ENCODE results near the gene HOMEZ. TPM values are rescaled to one million over a fixed set of nuclear protein-coding genes. Genes with fewer than 3 reads are reported as not detected.
A peak's percentile ranks its signal among the peaks of the same experiment; 100 is the strongest.

The HOMEZ gene
- total RNA-seq, 1 experiment from 2014 or later: 7.6 TPM

DNA sequence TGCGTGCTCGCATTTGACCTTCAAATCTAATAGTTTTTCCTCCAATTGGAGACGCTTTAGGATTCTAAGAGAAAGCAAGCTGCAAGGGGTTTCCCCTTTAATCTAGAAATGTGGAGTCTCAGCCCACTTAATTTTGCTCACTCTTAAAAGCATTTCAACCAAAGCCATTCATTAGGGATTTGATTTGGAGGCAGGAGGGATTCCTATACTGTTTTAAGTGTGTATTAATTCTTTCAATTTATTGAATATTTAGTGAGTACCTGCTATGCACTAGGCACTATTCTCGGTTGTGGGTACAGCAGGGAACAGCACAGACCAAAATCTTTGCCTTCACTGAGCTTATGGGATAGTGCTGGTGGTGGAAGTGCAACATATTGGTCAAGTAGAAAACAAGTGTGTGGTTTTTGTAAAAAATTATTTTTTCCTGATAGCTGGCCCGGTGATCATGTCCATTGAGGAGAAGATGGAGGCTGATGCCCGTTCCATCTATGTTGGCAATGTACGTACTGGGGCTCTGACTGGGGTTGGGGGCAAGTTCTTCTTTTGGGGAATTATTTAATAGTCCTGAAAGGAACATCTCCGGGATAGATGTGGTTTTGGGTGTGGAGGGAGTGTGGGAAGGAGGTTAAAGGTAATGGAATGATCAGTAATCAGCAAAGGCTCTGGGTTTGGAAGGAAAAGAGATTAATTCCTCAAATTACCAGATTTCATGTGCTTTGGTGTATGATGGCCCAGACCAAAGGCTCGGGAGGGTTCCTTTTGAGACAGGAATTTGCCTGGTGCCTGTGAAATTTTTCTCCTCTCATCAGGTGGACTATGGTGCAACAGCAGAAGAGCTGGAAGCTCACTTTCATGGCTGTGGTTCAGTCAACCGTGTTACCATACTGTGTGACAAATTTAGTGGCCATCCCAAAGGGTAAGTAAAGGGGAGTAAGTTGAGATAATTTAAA is 36.9 kb upstream of the HOMEZ start:
- H3K36me3 ChIP-seq (ENCODE audit: control insufficient read depth, insufficient read depth, low read length): peaks cover 2% of the 10 kb centered on the region
- H3K4me3 ChIP-seq (ENCODE audit: low read depth, low read length): peak overlapping the region; percentile 94
- H3K27me3 ChIP-seq (replicated peaks; ENCODE audit: control insufficient read depth, insufficient read depth, low read length): no peaks in the 10 kb centered on the region
- Mint-ChIP-seq H3K9me3 (ENCODE audit: unreplicated experiment) (no peaks in the 10 kb centered on the region), H3K4me1 (ENCODE audit: low read depth, unreplicated experiment) (peaks cover 17% of the 10 kb centered on the region), H3K27ac (ENCODE audit: unreplicated experiment) (peak overlapping the region; percentile 96), H3K36me3 (ENCODE audit: insufficient read depth, unreplicated experiment) (peaks cover 75% of the 10 kb centered on the region), H3K4me3 (ENCODE audit: unreplicated experiment) (peak overlapping the region; percentile 96), H3K27me3 (ENCODE audit: insufficient read depth, unreplicated experiment) (no peaks in the 10 kb centered on the region)
- intact Hi-C loops (cut with micrococcal nuclease; ENCODE audit: unreplicated experiment): loop anchor here (5.0 kb wide), 2 partner anchors 144 to 716 kb away; partner anchors contain the start of gene NGDN
- BruUV-seq (replicated peaks): TSS peak; percentile 24
- TF ChIP-seq, protein P1, sequence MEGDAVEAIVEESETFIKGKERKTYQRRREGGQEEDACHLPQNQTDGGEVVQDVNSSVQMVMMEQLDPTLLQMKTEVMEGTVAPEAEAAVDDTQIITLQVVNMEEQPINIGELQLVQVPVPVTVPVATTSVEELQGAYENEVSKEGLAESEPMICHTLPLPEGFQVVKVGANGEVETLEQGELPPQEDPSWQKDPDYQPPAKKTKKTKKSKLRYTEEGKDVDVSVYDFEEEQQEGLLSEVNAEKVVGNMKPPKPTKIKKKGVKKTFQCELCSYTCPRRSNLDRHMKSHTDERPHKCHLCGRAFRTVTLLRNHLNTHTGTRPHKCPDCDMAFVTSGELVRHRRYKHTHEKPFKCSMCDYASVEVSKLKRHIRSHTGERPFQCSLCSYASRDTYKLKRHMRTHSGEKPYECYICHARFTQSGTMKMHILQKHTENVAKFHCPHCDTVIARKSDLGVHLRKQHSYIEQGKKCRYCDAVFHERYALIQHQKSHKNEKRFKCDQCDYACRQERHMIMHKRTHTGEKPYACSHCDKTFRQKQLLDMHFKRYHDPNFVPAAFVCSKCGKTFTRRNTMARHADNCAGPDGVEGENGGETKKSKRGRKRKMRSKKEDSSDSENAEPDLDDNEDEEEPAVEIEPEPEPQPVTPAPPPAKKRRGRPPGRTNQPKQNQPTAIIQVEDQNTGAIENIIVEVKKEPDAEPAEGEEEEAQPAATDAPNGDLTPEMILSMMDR (IDR thresholded peaks at IDR 0.05; ENCODE audit: insufficient read depth in 1 of 2, low read depth in 1 of 2, low read length in 1 of 2, severe bottlenecking in 1 of 2, unreplicated experiment in 1 of 2): no peak
- POLR2A ChIA-PET: interaction anchor here (1.0 to 3.1 kb wide), 5 partner anchors 16 to 228 kb away, joined by 3 to 51 read pairs (median 5); partner anchors contain the start of genes ACIN1, BCL2L2, C14orf119 and NGDN
- no peak for DNase-seq
- CTCF ChIA-PET: interaction anchor here (1.0 to 2.7 kb wide), 3 partner anchors 17 to 202 kb away, joined by 4 to 15 read pairs (median 6); partner anchors contain the start of gene BCL2L2
- no peaks in the 10 kb centered on the region for H3K9me3 ChIP-seq
- H3K4me1 ChIP-seq: peaks cover 10% of the 10 kb centered on the region

DNA sequence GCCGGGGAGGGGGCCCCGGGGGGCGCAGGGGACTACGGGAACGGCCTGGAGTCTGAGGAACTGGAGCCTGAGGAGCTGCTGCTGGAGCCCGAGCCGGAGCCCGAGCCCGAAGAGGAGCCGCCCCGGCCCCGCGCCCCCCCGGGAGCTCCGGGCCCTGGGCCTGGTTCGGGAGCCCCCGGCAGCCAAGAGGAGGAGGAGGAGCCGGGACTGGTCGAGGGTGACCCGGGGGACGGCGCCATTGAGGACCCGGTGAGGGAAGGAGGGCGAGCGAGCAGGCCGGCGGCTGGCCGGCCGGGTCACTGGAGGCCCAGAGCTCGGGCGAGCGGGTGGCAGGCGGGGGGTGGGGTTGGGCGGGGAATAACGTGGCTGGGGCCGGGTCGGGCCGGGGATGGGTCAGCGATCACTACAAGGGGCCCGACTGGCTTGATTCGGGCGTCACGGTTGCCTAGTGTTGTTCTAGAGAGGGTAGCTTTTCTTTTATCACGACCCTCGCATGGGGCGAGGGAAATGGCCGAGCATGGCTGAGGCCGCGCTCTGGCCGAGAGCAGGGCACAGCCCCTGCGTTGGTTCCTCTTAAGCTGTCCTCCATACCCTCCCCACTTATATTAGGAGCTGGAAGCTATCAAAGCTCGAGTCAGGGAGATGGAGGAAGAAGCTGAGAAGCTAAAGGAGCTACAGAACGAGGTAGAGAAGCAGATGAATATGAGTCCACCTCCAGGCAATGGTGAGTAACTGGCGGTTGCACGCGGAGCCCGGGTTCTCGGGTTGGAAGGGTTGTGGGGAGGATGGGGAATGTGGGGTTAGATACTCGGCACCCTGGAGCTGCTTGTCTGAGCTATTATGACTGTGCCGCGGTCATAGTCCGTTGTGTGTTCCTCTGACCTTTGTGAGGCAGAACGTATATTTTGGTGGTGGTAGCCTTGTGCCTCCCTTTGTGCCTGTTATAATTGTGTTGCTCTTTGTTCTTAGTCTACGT is 35.9 kb upstream of the HOMEZ start:
- Mint-ChIP-seq H3K4me1 (ENCODE audit: low read depth, unreplicated experiment) (peaks cover 17% of the 10 kb centered on the region), H3K27me3 (ENCODE audit: insufficient read depth, unreplicated experiment) (no peaks in the 10 kb centered on the region), H3K36me3 (ENCODE audit: insufficient read depth, unreplicated experiment) (peaks cover 75% of the 10 kb centered on the region), H3K9me3 (ENCODE audit: unreplicated experiment) (no peaks in the 10 kb centered on the region), H3K27ac (ENCODE audit: unreplicated experiment) (peak overlapping the region; percentile 96), H3K4me3 (ENCODE audit: unreplicated experiment) (peak overlapping the region; percentile 96)
- Histone ChIP-seq H3K27me3 (replicated peaks; ENCODE audit: control insufficient read depth, insufficient read depth, low read length) (no peaks in the 10 kb centered on the region), H3K4me1 (peaks cover 10% of the 10 kb centered on the region), H3K36me3 (ENCODE audit: control insufficient read depth, insufficient read depth, low read length) (peaks cover 2% of the 10 kb centered on the region), H3K4me3 (ENCODE audit: low read depth, low read length) (peak overlapping the region; percentile 94), H3K9me3 (no peaks in the 10 kb centered on the region)
- TF ChIP-seq, protein P1 (IDR thresholded peaks at IDR 0.05; ENCODE audit: insufficient read depth in 1 of 2, low read depth in 1 of 2, low read length in 1 of 2, severe bottlenecking in 1 of 2, unreplicated experiment in 1 of 2): no peak
- intact Hi-C loops (cut with micrococcal nuclease; ENCODE audit: unreplicated experiment): loop anchor here (1.0 to 5.0 kb wide), 5 partner anchors 16 to 715 kb away; partner anchors contain the start of genes BCL2L2, HOMEZ and NGDN
- BruUV-seq (replicated peaks): no TSS peak
- POLR2A ChIA-PET: interaction anchor here (0.6 to 3.1 kb wide), 16 partner anchors 9 to 841 kb away, joined by 3 to 51 read pairs (median 4); partner anchors contain the start of genes ACIN1, BCL2L2, C14orf119 and HOMEZ
- CTCF ChIA-PET: interaction anchor here (0.7 to 2.8 kb wide), 12 partner anchors 7 to 253 kb away, joined by 3 to 15 read pairs (median 5); partner anchors contain the start of genes ACIN1, BCL2L2, C14orf119 and HOMEZ
- DNase-seq: peak in 1 of 2 experiments; percentile 59
